BLaER1 treated with 17β-estradiol and CSF1 and Interleukin-3, amounts not matched to agents 10 nM and 100 nM (cell line): ENCODE data around the gene MOK.

Source experiments
- H3K27ac ChIP-seq, 11 experiments: shearing (Covaris generic); formaldehyde crosslinking; 2 replicates each; pipeline ENCODE4 v1.8.1; 2022
- H3K27me3 ChIP-seq, 11 experiments: shearing (Covaris generic); formaldehyde crosslinking; 2 replicates each; pipeline ENCODE4 v1.8.1; 2022
- H3K36me3 ChIP-seq, 11 experiments: shearing (Covaris generic); formaldehyde crosslinking; 2 replicates each; pipeline ENCODE4 v1.8.1; 2022
- H3K4me1 ChIP-seq, 10 experiments: shearing (Covaris generic); formaldehyde crosslinking; 2 replicates each; pipeline ENCODE4 v1.8.1; 2022
- H3K4me2 ChIP-seq, 11 experiments: shearing (Covaris generic); formaldehyde crosslinking; 2 replicates each; pipeline ENCODE4 v1.8.1; 2022
- H3K4me3 ChIP-seq, 10 experiments: shearing (Covaris generic); formaldehyde crosslinking; 2 replicates each; pipeline ENCODE4 v1.8.1; 2022
- H3K9ac ChIP-seq, 11 experiments: shearing (Covaris generic); formaldehyde crosslinking; 2 replicates each; pipeline ENCODE4 v1.8.1; 2022
- H3K9me3 ChIP-seq, 11 experiments: shearing (Covaris generic); formaldehyde crosslinking; replicated peaks in 1 of 11; 2 replicates each; pipeline ENCODE4 v1.8.1; 2022
- H4K20me1 ChIP-seq, 11 experiments: shearing (Covaris generic); formaldehyde crosslinking; 2 replicates each; pipeline ENCODE4 v1.8.1; 2022
- Cebpa-rat ChIP-seq, 11 experiments: shearing (Covaris generic); IDR thresholded peaks; 2 replicates each; pipeline ENCODE4 v1.8.1; 2022

The MOK gene

GRCh38 chr14:102234331-102235264 lies 70.4 kb downstream of the MOK start:
- no peaks in the 10 kb centered on the region for H3K27me3 ChIP-seq
- peaks cover 0 to 6% (median 0%) of the 10 kb centered on the region in 11 experiments; a peak in 1 of 22 replicates for H4K20me1 ChIP-seq
- no peaks in the 10 kb centered on the region for H3K36me3 ChIP-seq
- no peak overlapping the region for H3K4me3 ChIP-seq
- no peak overlapping the region for H3K27ac ChIP-seq
- no peaks in the 10 kb centered on the region for H3K4me1 ChIP-seq
- no peak overlapping the region for H3K9ac ChIP-seq
- no peaks in the 10 kb centered on the region for H3K9me3 ChIP-seq
- no peak overlapping the region for H3K4me2 ChIP-seq
- no peak for TF ChIP-seq Cebpa-rat (IDR thresholded peaks at IDR 0.05)

GRCh38 chr14:102233081-102233480 lies 71.9 kb downstream of the MOK start:
- no peak overlapping the region for H3K4me2 ChIP-seq
- H3K27ac ChIP-seq: no peak overlapping the region
- peaks cover 0 to under 1% (median 0%) of the 10 kb centered on the region in 10 experiments; a peak in 1 of 20 replicates for H3K4me1 ChIP-seq
- H4K20me1 ChIP-seq: peaks cover 0 to 6% (median 0%) of the 10 kb centered on the region in 11 experiments; a peak in 1 of 22 replicates
- no peak overlapping the region for H3K4me3 ChIP-seq
- H3K27me3 ChIP-seq: no peaks in the 10 kb centered on the region
- H3K9ac ChIP-seq: no peak overlapping the region
- no peak for TF ChIP-seq Cebpa-rat (IDR thresholded peaks at IDR 0.05)
- H3K9me3 ChIP-seq: no peaks in the 10 kb centered on the region
- no peaks in the 10 kb centered on the region for H3K36me3 ChIP-seq

- H3K4me1 ChIP-seq: peaks cover 0 to 8% (median 3%) of the 10 kb centered on the region in 10 experiments; a peak in 9 of 20 replicates
- no peak for TF ChIP-seq Cebpa-rat (IDR thresholded peaks at IDR 0.05)
- H3K4me3 ChIP-seq: no peak overlapping the region
- H3K27ac ChIP-seq: no peak overlapping the region
- H3K4me2 ChIP-seq: no peak overlapping the region
- no peak overlapping the region for H3K9ac ChIP-seq
- no peaks in the 10 kb centered on the region for H3K36me3 ChIP-seq
- no peaks in the 10 kb centered on the region for H3K27me3 ChIP-seq
- no peaks in the 10 kb centered on the region for H3K9me3 ChIP-seq
- H4K20me1 ChIP-seq: peaks cover 0 to 6% (median 0%) of the 10 kb centered on the region in 11 experiments; a peak in 2 of 22 replicates
These were observed 72.7 kb downstream of the MOK start for GRCh38 chr14:102232348-102232625.

- Histone ChIP-seq H3K27ac (no peak overlapping the region), H3K36me3 (no peaks in the 10 kb centered on the region), H3K4me2 (no peak overlapping the region), H3K27me3 (no peaks in the 10 kb centered on the region), H3K9ac (no peak overlapping the region), H4K20me1 (peaks cover 0 to 7% (median 0%) of the 10 kb centered on the region in 11 experiments; a peak in 2 of 22 replicates), H3K4me3 (no peak overlapping the region), H3K9me3 (no peaks in the 10 kb centered on the region), H3K4me1 (peaks cover 0 to 13% (median 8%) of the 10 kb centered on the region in 10 experiments; a peak in 9 of 20 replicates)
- no peak for TF ChIP-seq Cebpa-rat (IDR thresholded peaks at IDR 0.05)
These were observed 73.3 kb downstream of the MOK start for GRCh38 chr14:102231476-102232347.

GRCh38 chr14:102230481-102231210 lies 74.3 kb downstream of the MOK start:
- H3K9ac ChIP-seq: no peak overlapping the region
- H3K36me3 ChIP-seq: no peaks in the 10 kb centered on the region
- H4K20me1 ChIP-seq: peaks cover 0 to 12% (median 0%) of the 10 kb centered on the region in 11 experiments; a peak in 2 of 22 replicates
- H3K9me3 ChIP-seq: no peaks in the 10 kb centered on the region
- H3K27me3 ChIP-seq: no peaks in the 10 kb centered on the region
- H3K4me3 ChIP-seq: no peak overlapping the region
- peaks cover 0 to 21% (median 8%) of the 10 kb centered on the region in 10 experiments; a peak in 9 of 20 replicates for H3K4me1 ChIP-seq
- no peak overlapping the region for H3K27ac ChIP-seq
- no peak overlapping the region for H3K4me2 ChIP-seq
- no peak for TF ChIP-seq Cebpa-rat (IDR thresholded peaks at IDR 0.05)

GRCh38 chr14:102229739-102230092 lies 75.2 kb downstream of the MOK start:
- H4K20me1 ChIP-seq: peaks cover 0 to 12% (median 0%) of the 10 kb centered on the region in 11 experiments; a peak in 2 of 22 replicates
- H3K4me2 ChIP-seq: no peak overlapping the region
- no peaks in the 10 kb centered on the region for H3K27me3 ChIP-seq
- no peak overlapping the region for H3K9ac ChIP-seq
- H3K9me3 ChIP-seq: no peaks in the 10 kb centered on the region
- peaks cover 0 to 27% (median 8%) of the 10 kb centered on the region in 10 experiments; a peak in 9 of 20 replicates for H3K4me1 ChIP-seq
- H3K36me3 ChIP-seq: peaks cover 0 to under 1% (median 0%) of the 10 kb centered on the region in 11 experiments; a peak in 1 of 22 replicates
- no peak overlapping the region for H3K4me3 ChIP-seq
- TF ChIP-seq Cebpa-rat (IDR thresholded peaks at IDR 0.05): no peak
- no peak overlapping the region for H3K27ac ChIP-seq

- Histone ChIP-seq H3K4me3 (no peak overlapping the region), H3K27me3 (no peaks in the 10 kb centered on the region), H4K20me1 (peaks cover 0 to 12% (median 0%) of the 10 kb centered on the region in 11 experiments; a peak in 2 of 22 replicates), H3K9ac (no peak overlapping the region), H3K9me3 (no peaks in the 10 kb centered on the region), H3K36me3 (peaks cover 0 to 6% (median 0%) of the 10 kb centered on the region in 11 experiments; a peak in 1 of 22 replicates), H3K27ac (no peak overlapping the region), H3K4me2 (no peak overlapping the region), H3K4me1 (peaks cover 0 to 27% (median 8%) of the 10 kb centered on the region in 10 experiments; a peak in 9 of 20 replicates)
- TF ChIP-seq Cebpa-rat (IDR thresholded peaks at IDR 0.05): no peak
These were observed 75.8 kb downstream of the MOK start for GRCh38 chr14:102229071-102229738.
